Fibroblast of lung (primary cell): ENCODE results near the gene GP1BB. TPM values are rescaled to one million over a fixed set of nuclear protein-coding genes. Genes with fewer than 3 reads are reported as not detected.

Experiments
- DNase-seq, 2 donors: peaks; one replicate each; pipeline versions ENCODE4 v3.0.0 to v3.0.0-alpha.2; 2010; ENCODE audit warnings: low read depth in 2 of 2
- H2AFZ ChIP-seq: 2 replicates; pipeline ENCODE4 v1.5.1; 2012; ENCODE audit warnings: low read length, control low read depth, inconsistent platforms
- H3K27ac ChIP-seq: 2 replicates; pipeline ENCODE4 v1.5.1; 2011; ENCODE audit warnings: low read length, control low read depth; ENCODE audit not compliant: insufficient read depth
- H3K27me3 ChIP-seq: 2 replicates; pipeline ENCODE4 v1.5.1; 2011; ENCODE audit warnings: mild to moderate bottlenecking, low read length; ENCODE audit not compliant: control insufficient read depth, insufficient read depth
- H3K36me3 ChIP-seq: 2 replicates; pipeline ENCODE4 v1.5.1; 2011; ENCODE audit warnings: low read length; ENCODE audit not compliant: control insufficient read depth, insufficient read depth
- H3K4me1 ChIP-seq: 2 replicates; pipeline ENCODE4 v1.5.1; 2011; ENCODE audit warnings: low read length; ENCODE audit not compliant: control insufficient read depth, insufficient read depth; ENCODE audit errors: extremely low read depth
- H3K4me2 ChIP-seq: 2 replicates; pipeline ENCODE4 v1.5.1; 2011; ENCODE audit warnings: low read length, control low read depth; ENCODE audit not compliant: insufficient read depth; ENCODE audit errors: extremely low read depth
- H3K4me3 ChIP-seq, 4 experiments: fragments of 200-600 bp in 1 of 4; sonication (generic) in 1 of 4; replicated peaks in 1 of 4; 2 replicates each; pipeline ENCODE4 v1.5.1; 2011 to 2016; ENCODE audit warnings: low read length in 4 of 4, low read depth in 3 of 4, mild to moderate bottlenecking in 3 of 4, control low read depth in 2 of 4, inconsistent platforms in 1 of 4, mixed read lengths in 1 of 4; ENCODE audit not compliant: insufficient read depth in 1 of 4; ENCODE audit errors: control extremely low read depth in 1 of 4
- H3K79me2 ChIP-seq: 2 replicates; pipeline ENCODE4 v1.5.1; 2012; ENCODE audit warnings: mild to moderate bottlenecking, low read length, inconsistent platforms; ENCODE audit not compliant: control insufficient read depth, insufficient read depth
- H3K9ac ChIP-seq: 2 replicates; pipeline ENCODE4 v1.5.1; 2011; ENCODE audit warnings: mild to moderate bottlenecking, low read length, control low read depth; ENCODE audit not compliant: insufficient read depth
- H3K9me3 ChIP-seq: 2 replicates; pipeline ENCODE4 v1.5.1; 2012; ENCODE audit warnings: low read depth, low read length; ENCODE audit not compliant: control insufficient read depth, insufficient read depth
- H4K20me1 ChIP-seq: 2 replicates; pipeline ENCODE4 v1.5.1; 2011; ENCODE audit warnings: low read length; ENCODE audit not compliant: control insufficient read depth, insufficient read depth; ENCODE audit errors: extremely low read depth
- CTCF ChIP-seq, 2 donors: IDR thresholded peaks in 1 of 2; conservative IDR thresholded peaks in 1 of 2; 1 replicate in 1 of 2; 2 replicates in 1 of 2; pipeline ENCODE4 v1.5.1; 2011 to 2012; ENCODE audit warnings: low read length in 2 of 2, control low read depth in 1 of 2, inconsistent platforms in 1 of 2, low read depth in 1 of 2, mild to moderate bottlenecking in 1 of 2
- EZH2 ChIP-seq: IDR thresholded peaks from 2 replicates; pipeline ENCODE4 v1.5.1; 2012; ENCODE audit warnings: low read length, control low read depth, mild to moderate bottlenecking; ENCODE audit errors: missing control alignments
- polyA plus RNA-seq, 2 donors: library from polyadenylated mRNA; depleted of rRNA in 1 of 2; stranded (reverse) in 1 of 2; unstranded in 1 of 2; fragments of >200 nt; gene quantifications; 2 replicates each; pipeline ENCODE4 v1.2.1, GENCODE V29; 2011 to 2012; ENCODE audit warnings: missing spikeins in 1 of 2
- total RNA-seq: library from RNA; depleted of rRNA; stranded (reverse); fragments of >200 nt; gene quantifications from 2 replicates; pipeline ENCODE4 v1.2.1, GENCODE V29; 2014

Gene GP1BB
- total and polyA plus RNA-seq, 2 donors (not counting 1 experiment from before 2014, with no cell fraction given) = 0.50 to 1.8 TPM

GRCh38 chr22:19687561-19688300 lies 35.6 kb upstream of the GP1BB start:
- Histone ChIP-seq H3K79me2 (no peaks in the 10 kb centered on the region), H3K27ac (no peak overlapping the region), H2AFZ (no peak overlapping the region), H3K36me3 (no peaks in the 10 kb centered on the region), H3K4me3 (no peak overlapping the region), H3K4me2 (no peak overlapping the region), H3K4me1 (no peaks in the 10 kb centered on the region), H3K27me3 (peaks cover 4% of the 10 kb centered on the region), H3K9me3 (no peaks in the 10 kb centered on the region), H4K20me1 (no peaks in the 10 kb centered on the region), H3K9ac (no peak overlapping the region)
- no peak for TF ChIP-seq EZH2
- TF ChIP-seq CTCF (conservative IDR thresholded peaks at IDR 0.05 in 1 of 2, IDR thresholded peaks at IDR 0.05 in 1 of 2; ENCODE audit: low read depth in 1 of 2, low read length in 2 of 2) = no peak
- DNase-seq = no peak

GRCh38 chr22:19688301-19689290 lies 34.7 kb upstream of the GP1BB start:
- Histone ChIP-seq H3K27me3 (peaks cover 4% of the 10 kb centered on the region), H2AFZ (no peak overlapping the region), H3K27ac (no peak overlapping the region), H3K4me3 (no peak overlapping the region), H4K20me1 (no peaks in the 10 kb centered on the region), H3K4me2 (no peak overlapping the region), H3K79me2 (no peaks in the 10 kb centered on the region), H3K4me1 (no peaks in the 10 kb centered on the region), H3K36me3 (no peaks in the 10 kb centered on the region), H3K9ac (no peak overlapping the region), H3K9me3 (no peaks in the 10 kb centered on the region)
- no peak for DNase-seq
- TF ChIP-seq CTCF (conservative IDR thresholded peaks at IDR 0.05 in 1 of 2, IDR thresholded peaks at IDR 0.05 in 1 of 2; ENCODE audit: low read depth in 1 of 2, low read length in 2 of 2) = no peak
- no peak for TF ChIP-seq EZH2

GRCh38 chr22:19689408-19689807 lies 33.9 kb upstream of the GP1BB start:
- Histone ChIP-seq H3K4me3 (no peak overlapping the region), H2AFZ (no peak overlapping the region), H3K79me2 (no peaks in the 10 kb centered on the region), H3K9me3 (no peaks in the 10 kb centered on the region), H3K36me3 (no peaks in the 10 kb centered on the region), H3K27ac (no peak overlapping the region), H3K9ac (no peak overlapping the region), H3K27me3 (peaks cover 4% of the 10 kb centered on the region), H3K4me1 (no peaks in the 10 kb centered on the region), H3K4me2 (no peak overlapping the region), H4K20me1 (no peaks in the 10 kb centered on the region)
- no peak for TF ChIP-seq CTCF (conservative IDR thresholded peaks at IDR 0.05 in 1 of 2, IDR thresholded peaks at IDR 0.05 in 1 of 2; ENCODE audit: low read depth in 1 of 2, low read length in 2 of 2)
- TF ChIP-seq EZH2 = no peak
- peak in 1 of 2 donors; percentile 32 for DNase-seq
